Vagina (tissue), 2 donors: ENCODE data around the gene FAM3B. TPM values are rescaled to one million over a fixed set of nuclear protein-coding genes. Genes with fewer than 3 reads are reported as not detected.

Source experiments
- DNase-seq, 2 donors: peaks; one replicate each; pipeline ENCODE4 v3.0.0-alpha.2; 2017; ENCODE audit errors: extremely low spot score in 2 of 2
- H3K27ac ChIP-seq: fragments of 200-600 bp; sonication (generic); one replicate; pipeline ENCODE4 v1.5.1; 2019
- H3K27me3 ChIP-seq: fragments of 200-600 bp; sonication (generic); one replicate; pipeline ENCODE4 v1.5.1; 2019
- H3K36me3 ChIP-seq, 2 donors: fragments of 200-600 bp; sonication (generic); one replicate each; pipeline ENCODE4 v1.5.1; 2017 to 2019
- H3K4me1 ChIP-seq: fragments of 200-600 bp; sonication (generic); one replicate; pipeline ENCODE4 v1.5.1; 2019
- H3K4me3 ChIP-seq, 2 donors: fragments of 200-600 bp; sonication (generic); 1 replicate in 1 of 2; 2 replicates in 1 of 2; pipeline ENCODE4 v1.5.1; 2016 to 2019
- H3K9me3 ChIP-seq: fragments of 200-600 bp; sonication (generic); one replicate; pipeline ENCODE4 v1.5.1; 2019
- CTCF ChIP-seq, 3 experiments: fragments of 450-650 bp in 2 of 3; fragments of 200-600 bp in 1 of 3; sonication (generic) in 1 of 3; IDR thresholded peaks; one replicate each; pipeline ENCODE4 v1.5.1; 2017 to 2019; ENCODE audit warnings: antibody characterized with exemption in 3 of 3, mild to moderate bottlenecking in 2 of 3, moderate library complexity in 2 of 3
- POLR2A ChIP-seq, 2 donors: fragments of 450-650 bp; IDR thresholded peaks; one replicate each; pipeline ENCODE4 v1.6.1; 2017; ENCODE audit warnings: antibody characterized with exemption in 2 of 2, mild to moderate bottlenecking in 2 of 2, moderate library complexity in 2 of 2
- POLR2AphosphoS5 ChIP-seq, 2 donors: sonication (generic); formaldehyde crosslinking; IDR thresholded peaks; one replicate each; pipeline ENCODE4 v1.9.0; 2017; ENCODE audit warnings: antibody characterized with exemption in 2 of 2, mild to moderate bottlenecking in 2 of 2, low read depth in 1 of 2; ENCODE audit not compliant: insufficient read depth in 1 of 2
- intact Hi-C: fragments of 100-400 bp; cut with DNase I; formaldehyde crosslinking; loops from one replicate; pipeline ENCODE4 v1.15.1; 2023
- total RNA-seq: library from RNA; depleted of rRNA; stranded (reverse); fragments of >200 nt; gene quantifications from one replicate; pipeline ENCODE4 v1.2.3, GENCODE V29; 2016

FAM3B gene
- total RNA-seq, 1 donor from 2014 or later, result 2.9 TPM

DNA sequence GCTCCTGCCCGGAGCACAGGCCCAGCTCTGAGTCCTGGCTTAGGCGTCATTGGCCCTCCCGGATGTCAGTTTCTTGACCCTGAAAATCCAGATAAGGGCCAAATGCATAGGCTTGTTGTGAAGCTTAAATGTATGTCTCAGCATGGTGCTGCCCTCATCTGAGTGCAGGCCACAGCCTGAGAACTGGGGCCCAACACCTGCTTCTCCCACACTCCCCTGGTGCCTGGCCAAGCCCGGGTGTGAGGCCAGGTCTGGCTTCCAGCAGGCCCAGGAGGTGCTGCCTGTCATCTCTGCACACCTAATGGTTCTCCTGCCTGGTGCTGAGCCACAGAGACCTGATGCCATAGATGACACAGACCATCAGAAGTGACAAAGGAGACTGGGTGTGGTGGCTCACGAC lies 59.3 kb downstream of the FAM3B start:
- Histone ChIP-seq H3K27ac (no peak overlapping the region), H3K27me3 (no peaks in the 10 kb centered on the region), H3K4me1 (no peaks in the 10 kb centered on the region), H3K4me3 (no peak overlapping the region), H3K9me3 (no peaks in the 10 kb centered on the region), H3K36me3 (peaks cover 0 to 20% of the 10 kb centered on the region in 2 donors)
- DNase-seq, result no peak
- intact Hi-C loops, result no loop called here
- TF ChIP-seq POLR2AphosphoS5 (IDR thresholded peaks at IDR 0.05; ENCODE audit: insufficient read depth in 1 of 2, low read depth in 1 of 2), result no peak
- no peak for TF ChIP-seq POLR2A (IDR thresholded peaks at IDR 0.05)
- no peak for TF ChIP-seq CTCF (IDR thresholded peaks at IDR 0.05)

DNA sequence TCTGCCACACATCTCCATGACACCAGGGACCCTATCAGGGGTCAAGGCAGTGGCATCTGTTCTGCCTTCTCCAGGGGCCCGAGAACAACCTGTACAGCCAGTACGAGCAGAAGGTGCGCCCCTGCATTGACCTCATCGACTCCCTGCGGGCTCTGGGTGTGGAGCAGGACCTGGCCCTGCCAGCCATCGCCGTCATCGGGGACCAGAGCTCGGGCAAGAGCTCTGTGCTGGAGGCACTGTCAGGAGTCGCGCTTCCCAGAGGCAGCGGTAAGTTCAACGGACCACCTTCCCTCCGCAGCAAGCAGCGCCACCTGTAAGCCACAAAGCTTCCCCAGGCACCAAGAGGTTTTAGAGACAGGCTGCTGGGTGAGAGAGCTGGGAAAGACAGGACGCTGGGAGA lies 61.1 kb downstream of the FAM3B start:
- Histone ChIP-seq H3K4me1 (no peaks in the 10 kb centered on the region), H3K4me3 (no peak overlapping the region), H3K36me3 (peaks cover 0 to 32% of the 10 kb centered on the region in 2 donors), H3K9me3 (no peaks in the 10 kb centered on the region), H3K27me3 (no peaks in the 10 kb centered on the region), H3K27ac (no peak overlapping the region)
- intact Hi-C loops, result no loop called here
- DNase-seq, result no peak
- TF ChIP-seq CTCF (IDR thresholded peaks at IDR 0.05), result no peak
- no peak for TF ChIP-seq POLR2AphosphoS5 (IDR thresholded peaks at IDR 0.05; ENCODE audit: insufficient read depth in 1 of 2, low read depth in 1 of 2)
- TF ChIP-seq POLR2A (IDR thresholded peaks at IDR 0.05), result no peak

DNA sequence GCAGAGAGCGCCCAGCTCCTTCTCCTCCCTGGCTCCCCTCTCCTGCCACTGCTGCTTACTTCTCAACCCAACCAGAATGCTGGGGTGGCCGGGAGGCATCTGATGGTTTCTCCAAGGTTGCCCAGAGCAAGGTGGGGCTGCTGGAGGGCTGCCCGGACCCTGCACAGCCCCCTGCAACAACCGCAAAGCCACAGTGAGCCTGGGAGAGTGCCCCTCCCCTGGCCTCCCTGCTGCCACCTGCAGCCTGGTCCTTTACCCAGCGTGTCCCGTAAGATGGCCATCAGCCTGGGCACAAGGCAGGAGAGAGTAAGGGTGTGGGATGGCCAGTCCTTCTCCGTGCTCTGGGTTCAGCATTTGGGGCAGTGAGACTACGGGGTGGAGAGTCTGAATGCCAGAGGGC lies 62.2 kb downstream of the FAM3B start:
- no peaks in the 10 kb centered on the region for H3K4me1 ChIP-seq
- no peak for DNase-seq
- H3K36me3 ChIP-seq, result peaks cover 0 to 35% of the 10 kb centered on the region in 2 donors
- H3K27me3 ChIP-seq, result no peaks in the 10 kb centered on the region
- intact Hi-C loops, result no loop called here
- H3K4me3 ChIP-seq, result no peak overlapping the region
- no peaks in the 10 kb centered on the region for H3K9me3 ChIP-seq
- TF ChIP-seq CTCF (IDR thresholded peaks at IDR 0.05), result no peak
- no peak for TF ChIP-seq POLR2A (IDR thresholded peaks at IDR 0.05)
- no peak for TF ChIP-seq POLR2AphosphoS5 (IDR thresholded peaks at IDR 0.05; ENCODE audit: insufficient read depth in 1 of 2, low read depth in 1 of 2)
- no peak overlapping the region for H3K27ac ChIP-seq

GRCh38 chr21:41379901-41380300 lies 63.3 kb downstream of the FAM3B start:
- H3K4me1 ChIP-seq, result no peaks in the 10 kb centered on the region
- H3K27ac ChIP-seq, result no peak overlapping the region
- peaks cover 0 to 35% of the 10 kb centered on the region in 2 donors for H3K36me3 ChIP-seq
- no peak for DNase-seq
- no peaks in the 10 kb centered on the region for H3K9me3 ChIP-seq
- intact Hi-C loops, result no loop called here
- no peak overlapping the region for H3K4me3 ChIP-seq
- TF ChIP-seq POLR2A (IDR thresholded peaks at IDR 0.05) (no peak), POLR2AphosphoS5 (IDR thresholded peaks at IDR 0.05; ENCODE audit: insufficient read depth in 1 of 2, low read depth in 1 of 2) (no peak), CTCF (IDR thresholded peaks at IDR 0.05) (no peak)
- H3K27me3 ChIP-seq, result no peaks in the 10 kb centered on the region

- peaks cover 0 to 35% of the 10 kb centered on the region in 2 donors for H3K36me3 ChIP-seq
- TF ChIP-seq POLR2AphosphoS5 (IDR thresholded peaks at IDR 0.05; ENCODE audit: insufficient read depth in 1 of 2, low read depth in 1 of 2) (no peak), CTCF (IDR thresholded peaks at IDR 0.05) (no peak), POLR2A (IDR thresholded peaks at IDR 0.05) (no peak)
These were observed 65.1 kb downstream of the FAM3B start for GRCh38 chr21:41381731-41382130.

More at GRCh38 chr21:41381731-41382130, 65.1 kb downstream of the FAM3B start:
- Histone ChIP-seq H3K9me3 (no peaks in the 10 kb centered on the region), H3K27me3 (no peaks in the 10 kb centered on the region), H3K27ac (no peak overlapping the region), H3K4me1 (peaks cover 4% of the 10 kb centered on the region), H3K4me3 (no peak overlapping the region)
- no peak for DNase-seq
- intact Hi-C loops, result no loop called here
